HepG2 (cell line): ENCODE results near the gene ESYT1. TPM values are rescaled to one million over a fixed set of nuclear protein-coding genes. Genes with fewer than 3 reads are reported as not detected.

Experiments
- ARHGAP35 ChIP-seq: sonication (generic); formaldehyde crosslinking; IDR thresholded peaks from 2 replicates; pipeline ENCODE4 v1.9.0; 2022; ENCODE audit warnings: mild to moderate bottlenecking, inconsistent platforms, moderate library complexity, missing genetic modification reagents, borderline replicate concordance
- ATF7 ChIP-seq, 2 experiments: fragments of 450-650 bp in 1 of 2; sonication (generic) in 1 of 2; formaldehyde crosslinking in 1 of 2; IDR thresholded peaks; 2 replicates each; pipeline versions ENCODE4 v1.4.0 to v1.6.1; 2016 to 2020; ENCODE audit warnings: antibody characterized with exemption in 1 of 2, mild to moderate bottlenecking in 1 of 2, missing genetic modification reagents in 1 of 2
- FOXP4 ChIP-seq: sonication (generic); formaldehyde crosslinking; IDR thresholded peaks from 2 replicates; pipeline ENCODE4 v1.4.0; 2020; ENCODE audit warnings: missing genetic modification reagents
- GABPA ChIP-seq, 2 experiments: IDR thresholded peaks; 2 replicates each; pipeline ENCODE4 v1.6.1; 2011 to 2016; ENCODE audit warnings: low read depth in 2 of 2, low read length in 1 of 2, missing biosample characterization in 1 of 2, missing genetic modification characterization in 1 of 2
- KLF15 ChIP-seq: sonication (generic); formaldehyde crosslinking; IDR thresholded peaks from 2 replicates; pipeline ENCODE4 v1.8.1; 2023; ENCODE audit warnings: borderline replicate concordance, mild to moderate bottlenecking, inconsistent platforms, missing genetic modification reagents, mixed read lengths
- MEIS1 ChIP-seq: sonication (generic); formaldehyde crosslinking; IDR thresholded peaks from 2 replicates; pipeline ENCODE4 v1.9.0; 2021; ENCODE audit warnings: mild to moderate bottlenecking, missing genetic modification reagents, moderate library complexity, borderline replicate concordance
- MXD3 ChIP-seq: IDR thresholded peaks from 2 replicates; pipeline ENCODE4 v1.6.1; 2016; ENCODE audit warnings: mild to moderate bottlenecking, missing biosample characterization, missing genetic modification reagents
- PTBP1 ChIP-seq: fragments of 200-400 bp; formaldehyde crosslinking; IDR thresholded peaks from 2 replicates; pipeline ENCODE4 v1.6.1; 2018; ENCODE audit warnings: low read length, low read depth; ENCODE audit not compliant: poor library complexity, severe bottlenecking
- REXO4 ChIP-seq: sonication (generic); formaldehyde crosslinking; IDR thresholded peaks from 2 replicates; pipeline ENCODE4 v1.8.0; 2022; ENCODE audit warnings: missing genetic modification reagents, mild to moderate bottlenecking, borderline replicate concordance
- XRCC5 ChIP-seq: fragments of 200-400 bp; formaldehyde crosslinking; optimal IDR thresholded peaks from 2 replicates; pipeline ENCODE3; 2017; ENCODE audit warnings: mild to moderate bottlenecking, low read length
- ZFP91 ChIP-seq: sonication (generic); formaldehyde crosslinking; IDR thresholded peaks from 2 replicates; pipeline ENCODE4 v1.9.0; 2022; ENCODE audit warnings: missing genetic modification reagents, mild to moderate bottlenecking, borderline replicate concordance
- ZNF235 ChIP-seq: sonication (generic); formaldehyde crosslinking; IDR thresholded peaks from 2 replicates; pipeline ENCODE4 v1.8.1; 2023; ENCODE audit warnings: mild to moderate bottlenecking, missing genetic modification reagents, borderline replicate concordance
- ZNF3 ChIP-seq: IDR thresholded peaks from 2 replicates; pipeline ENCODE4 v1.7.0; 2017; ENCODE audit warnings: inconsistent platforms
- ZNF34 ChIP-seq: sonication (generic); formaldehyde crosslinking; IDR thresholded peaks from 2 replicates; pipeline ENCODE4 v1.4.0; 2020; ENCODE audit warnings: mild to moderate bottlenecking, missing genetic modification reagents, borderline replicate concordance
- ZNF468 ChIP-seq: sonication (generic); formaldehyde crosslinking; IDR thresholded peaks from 2 replicates; pipeline ENCODE4 v1.8.0; 2022; ENCODE audit warnings: mild to moderate bottlenecking, moderate library complexity, missing genetic modification reagents
- ZNF501 ChIP-seq: sonication (generic); formaldehyde crosslinking; IDR thresholded peaks from 2 replicates; pipeline ENCODE4 v1.5.1; 2020; ENCODE audit warnings: mild to moderate bottlenecking, moderate library complexity, missing genetic modification reagents
- ZNF563 ChIP-seq: sonication (generic); formaldehyde crosslinking; IDR thresholded peaks from 2 replicates; pipeline ENCODE4 v1.8.0; 2022; ENCODE audit warnings: mild to moderate bottlenecking, moderate library complexity, missing genetic modification reagents
- ZNF660 ChIP-seq: sonication (generic); formaldehyde crosslinking; IDR thresholded peaks from 2 replicates; pipeline ENCODE4 v1.5.1; 2020; ENCODE audit warnings: mild to moderate bottlenecking, low read depth, missing genetic modification reagents, borderline replicate concordance
- ZNF749 ChIP-seq: sonication (generic); formaldehyde crosslinking; IDR thresholded peaks from 2 replicates; pipeline ENCODE4 v1.8.0; 2022; ENCODE audit warnings: mild to moderate bottlenecking, missing genetic modification reagents, moderate library complexity, borderline replicate concordance
- ZNF773 ChIP-seq: sonication (generic); formaldehyde crosslinking; IDR thresholded peaks from 2 replicates; pipeline ENCODE4 v1.4.0; 2020; ENCODE audit warnings: missing genetic modification reagents, borderline replicate concordance
- polyA plus RNA-seq, 8 experiments: library from polyadenylated mRNA; depleted of rRNA in 3 of 8; stranded (reverse) in 7 of 8; unstranded in 1 of 8; fragments of >200 nt; fragmentation: Illumina TruSeq in 4 of 8; extraction: Trizol in 4 of 8; gene quantifications; 2 replicates each; pipeline versions ENCODE4 v1.2.1 to v1.2.3, GENCODE V29; 2011 to 2016; ENCODE audit warnings: low read depth in 4 of 8, missing spikeins in 1 of 8, mixed read lengths in 1 of 8; ENCODE audit not compliant: insufficient read depth in 1 of 8
- total RNA-seq, 5 experiments: library from RNA; depleted of rRNA; stranded (reverse); fragments of >200 nt; fragmentation: Illumina TruSeq; extraction: Trizol; gene quantifications; 2 replicates each; pipeline ENCODE4 v1.2.3, GENCODE V29; 2016; ENCODE audit warnings: low read depth in 1 of 5
- TF ChIP-seq, protein P1 (sequence below): IDR thresholded peaks from 2 replicates; pipeline ENCODE4 v1.6.1; 2018; ENCODE audit warnings: missing genetic modification reagents, mild to moderate bottlenecking, missing compliant biosample characterization

ESYT1 gene
- total and polyA plus RNA-seq, 2 of the 13 experiments (the other 11 are each of a cell fraction or from before 2014, with no cell fraction given): 66.9 to 71.0 TPM

- TF ChIP-seq, protein P1, sequence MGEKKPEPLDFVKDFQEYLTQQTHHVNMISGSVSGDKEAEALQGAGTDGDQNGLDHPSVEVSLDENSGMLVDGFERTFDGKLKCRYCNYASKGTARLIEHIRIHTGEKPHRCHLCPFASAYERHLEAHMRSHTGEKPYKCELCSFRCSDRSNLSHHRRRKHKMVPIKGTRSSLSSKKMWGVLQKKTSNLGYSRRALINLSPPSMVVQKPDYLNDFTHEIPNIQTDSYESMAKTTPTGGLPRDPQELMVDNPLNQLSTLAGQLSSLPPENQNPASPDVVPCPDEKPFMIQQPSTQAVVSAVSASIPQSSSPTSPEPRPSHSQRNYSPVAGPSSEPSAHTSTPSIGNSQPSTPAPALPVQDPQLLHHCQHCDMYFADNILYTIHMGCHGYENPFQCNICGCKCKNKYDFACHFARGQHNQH (CRISPR knock-in tag): peak; percentile 95
- TF ChIP-seq ZNF34 (no peak), PTBP1 (no peak), ZNF468 (CRISPR knock-in tag) (no peak), ZFP91 (CRISPR knock-in tag) (peak; percentile 95), GABPA (IDR thresholded peaks at IDR 0.05; ENCODE audit: low read depth, low read length) (peak; percentile 99), GABPA (CRISPR knock-in tag; IDR thresholded peaks at IDR 0.05; ENCODE audit: low read depth) (peak; percentile 97), ARHGAP35 (CRISPR knock-in tag) (no peak), MXD3 (CRISPR knock-in tag) (peak; percentile 45; the same call in 1 of the 2 replicates), ZNF773 (CRISPR knock-in tag) (no peak), REXO4 (CRISPR knock-in tag) (no peak), ZNF501 (peak; percentile 80), ZNF563 (peak; percentile 65; the same call in 1 of the 2 replicates), KLF15 (CRISPR knock-in tag) (no peak), ATF7 (IDR thresholded peaks at IDR 0.05) (peak; percentile 63), ATF7 (CRISPR knock-in tag; IDR thresholded peaks at IDR 0.05) (no peak; the same call in 1 of the 2 replicates), FOXP4 (peak; percentile 78; the same call in 1 of the 2 replicates), ZNF749 (CRISPR knock-in tag) (no peak; the same call in 1 of the 2 replicates), ZNF235 (CRISPR knock-in tag) (no peak), MEIS1 (no peak; the same call in 1 of the 2 replicates), ZNF3 (no peak), XRCC5 (peak; percentile 68), ZNF660 (CRISPR knock-in tag) (no peak)
Observed at GRCh38 chr12:56117778-56118687, 10.0 kb upstream of the ESYT1 start, which contains the start of gene ZC3H10 (continued).
